ENCODE measurements around the gene RNF11.
"Not testable (repeated sequence)": the region's sequence is repeated elsewhere in the genome, so short reads cannot be mapped to it uniquely, and the experiment has no call there.

RNF11 gene

GRCh38 chr1:51247499-51247898 lies 11.4 kb downstream of the RNF11 start:
- DNase-seq (ENCODE audit: low read depth): no peak
- no peak overlapping the region for H3K4me3 ChIP-seq (ENCODE audit: low read length)
- TF ChIP-seq CTCF (conservative IDR thresholded peaks at IDR 0.05; ENCODE audit: low read depth, low read length): no peak

GRCh38 chr1:51249445-51249844 lies 13.4 kb downstream of the RNF11 start:
- no peak for TF ChIP-seq CTCF (conservative IDR thresholded peaks at IDR 0.05; ENCODE audit: low read depth, low read length)
- DNase-seq (ENCODE audit: low read depth): no peak
- no peak overlapping the region for H3K4me3 ChIP-seq (ENCODE audit: low read length)

- H3K4me3 ChIP-seq (ENCODE audit: low read length); DNase-seq (ENCODE audit: low read depth): not testable (repeated sequence)
These were observed 14.7 kb downstream of the RNF11 start for GRCh38 chr1:51250729-51251128.

- DNase-seq (ENCODE audit: low read depth); H3K4me3 ChIP-seq (ENCODE audit: low read length): not testable (repeated sequence)
These were observed 15.1 kb downstream of the RNF11 start for GRCh38 chr1:51251165-51251564.

GRCh38 chr1:51252366-51252765 lies 16.3 kb downstream of the RNF11 start:
- DNase-seq (ENCODE audit: low read depth): no peak
- no peak for TF ChIP-seq CTCF (conservative IDR thresholded peaks at IDR 0.05; ENCODE audit: low read depth, low read length)
- H3K4me3 ChIP-seq (ENCODE audit: low read length): no peak overlapping the region

- H3K4me3 ChIP-seq (ENCODE audit: low read length): no peak overlapping the region
- DNase-seq (ENCODE audit: low read depth): no peak
- no peak for TF ChIP-seq CTCF (conservative IDR thresholded peaks at IDR 0.05; ENCODE audit: low read depth, low read length)
These were observed 17.6 kb downstream of the RNF11 start for GRCh38 chr1:51253691-51254090.

- no peak overlapping the region for H3K4me3 ChIP-seq (ENCODE audit: low read length)
- TF ChIP-seq CTCF (conservative IDR thresholded peaks at IDR 0.05; ENCODE audit: low read depth, low read length): no peak
- no peak for DNase-seq (ENCODE audit: low read depth)
These were observed 19.3 kb downstream of the RNF11 start for GRCh38 chr1:51255331-51255730.

- H3K4me3 ChIP-seq (ENCODE audit: low read length): no peak overlapping the region
- no peak for DNase-seq (ENCODE audit: low read depth)
- no peak for TF ChIP-seq CTCF (conservative IDR thresholded peaks at IDR 0.05; ENCODE audit: low read depth, low read length)
These were observed 27.2 kb downstream of the RNF11 start for GRCh38 chr1:51263147-51263877.

All from retinal pigment epithelial cell (primary cell).